DND-41 (cell line): ENCODE measurements around the gene KIF1A.

Experiments
- CTCF ChIP-seq: IDR thresholded peaks from 2 replicates; pipeline ENCODE4 v1.5.1; 2012; ENCODE audit warnings: borderline replicate concordance, low read length, moderate library complexity, mild to moderate bottlenecking; ENCODE audit not compliant: poor library complexity, severe bottlenecking; ENCODE audit errors: extremely low read depth
- EZH2 ChIP-seq: IDR thresholded peaks from 3 replicates; pipeline ENCODE4 v1.6.1; 2012; ENCODE audit warnings: borderline replicate concordance, low read depth, mild to moderate bottlenecking, moderate library complexity, low read length, inconsistent platforms; ENCODE audit not compliant: severe bottlenecking

- TF ChIP-seq CTCF (no peak), EZH2 (no peak)
Observed at GRCh38 chr2:240768216-240768615, 51.8 kb downstream of the KIF1A start.
